GM23338 (cell line): Measurements from ENCODE around the gene EEF1AKMT4. TPM values are rescaled to one million over a fixed set of nuclear protein-coding genes. Genes with fewer than 3 reads are reported as not detected.

ENCODE experiments used
- ATAC-seq: fragments of 200-7000 bp; cut with Tn5 transposase; 3 replicates; pipeline ENCODE4 v1.9.1; 2020
- DNase-seq: peaks from one replicate; pipeline ENCODE4 v3.0.0-alpha.2; 2015; ENCODE audit warnings: low spot score
- H2AFZ ChIP-seq: fragments of 200-600 bp; sonication (generic); 2 replicates; pipeline ENCODE4 v1.8.0; 2016; ENCODE audit warnings: antibody characterized with exemption, mild to moderate bottlenecking, moderate library complexity
- H3F3A ChIP-seq: fragments of 200-600 bp; sonication (generic); replicated peaks from 2 replicates; pipeline ENCODE4 v1.8.0; 2017; ENCODE audit warnings: antibody characterized with exemption, mixed run types, low read depth
- H3K27ac ChIP-seq: fragments of 200-600 bp; sonication (generic); 2 replicates; pipeline ENCODE4 v1.6.1; 2016; ENCODE audit warnings: low read depth
- H3K27me3 ChIP-seq: fragments of 200-600 bp; sonication (generic); 2 replicates; pipeline ENCODE4 v1.8.0; 2016; ENCODE audit warnings: mild to moderate bottlenecking, mixed run types, moderate library complexity; ENCODE audit not compliant: insufficient read depth
- H3K36me3 ChIP-seq: fragments of 200-600 bp; sonication (generic); 2 replicates; pipeline ENCODE4 v1.8.0; 2016; ENCODE audit warnings: mild to moderate bottlenecking; ENCODE audit not compliant: insufficient read depth
- H3K4me1 ChIP-seq: fragments of 200-600 bp; sonication (generic); 2 replicates; pipeline ENCODE4 v1.8.0; 2016; ENCODE audit warnings: mild to moderate bottlenecking, moderate library complexity; ENCODE audit not compliant: insufficient read depth
- H3K4me2 ChIP-seq: fragments of 200-600 bp; sonication (generic); 2 replicates; pipeline ENCODE4 v1.7.1; 2017; ENCODE audit warnings: mixed run types
- H3K4me3 ChIP-seq: fragments of 200-600 bp; sonication (generic); 2 replicates; pipeline ENCODE4 v1.6.1; 2016; ENCODE audit warnings: mixed run types
- H3K79me2 ChIP-seq: fragments of 200-600 bp; sonication (generic); replicated peaks from 2 replicates; pipeline ENCODE4 v1.8.0; 2017; ENCODE audit warnings: mild to moderate bottlenecking; ENCODE audit not compliant: insufficient read depth
- H3K9me2 ChIP-seq: fragments of 200-600 bp; sonication (generic); 2 replicates; pipeline ENCODE4 v1.8.0; 2017; ENCODE audit not compliant: insufficient read depth
- H4K20me1 ChIP-seq: fragments of 200-600 bp; sonication (generic); replicated peaks from 2 replicates; pipeline ENCODE4 v1.8.0; 2017; ENCODE audit warnings: mild to moderate bottlenecking; ENCODE audit not compliant: insufficient read depth
- H3K27ac Mint-ChIP-seq: 2 replicates; pipeline ENCODE4 v1.8.0; 2020; ENCODE audit warnings: inconsistent platforms, mild to moderate bottlenecking, moderate library complexity, mixed read lengths
- H3K27me3 Mint-ChIP-seq: 3 replicates; pipeline ENCODE4 v1.8.0; 2022; ENCODE audit warnings: low read depth, mild to moderate bottlenecking, moderate library complexity, mixed read lengths, inconsistent platforms; ENCODE audit not compliant: insufficient read depth, poor library complexity
- H3K36me3 Mint-ChIP-seq: 3 replicates; pipeline ENCODE4 v1.8.0; 2021; ENCODE audit warnings: low read depth, mild to moderate bottlenecking, inconsistent platforms, moderate library complexity, mixed read lengths
- H3K4me1 Mint-ChIP-seq: 3 replicates; pipeline ENCODE4 v1.8.0; 2020; ENCODE audit warnings: mild to moderate bottlenecking, inconsistent platforms, mixed read lengths
- H3K4me3 Mint-ChIP-seq: 3 replicates; pipeline ENCODE4 v1.8.0; 2021; ENCODE audit warnings: moderate library complexity, mild to moderate bottlenecking, inconsistent platforms, mixed read lengths
- H3K9me3 Mint-ChIP-seq: 3 replicates; pipeline ENCODE4 v1.8.0; 2020; ENCODE audit warnings: moderate library complexity, mild to moderate bottlenecking, inconsistent platforms, mixed read lengths
- EZH2 ChIP-seq: fragments of 200-600 bp; sonication (generic); IDR thresholded peaks from one replicate; pipeline ENCODE4 v1.8.0; 2017; ENCODE audit warnings: antibody characterized with exemption, mild to moderate bottlenecking, low read depth; ENCODE audit not compliant: unreplicated experiment
- EZH2phosphoT487 ChIP-seq: fragments of 200-600 bp; sonication (generic); IDR thresholded peaks from one replicate; pipeline ENCODE4 v1.8.1; 2018; ENCODE audit warnings: antibody characterized with exemption; ENCODE audit not compliant: unreplicated experiment
- JUNB ChIP-seq: IDR thresholded peaks from one replicate; pipeline ENCODE4 v1.6.1; 2016; ENCODE audit warnings: antibody characterized with exemption; ENCODE audit not compliant: unreplicated experiment
- NANOG ChIP-seq: IDR thresholded peaks from 2 replicates; pipeline ENCODE4 v1.6.1; 2016; ENCODE audit warnings: antibody characterized with exemption, borderline replicate concordance
- POLR2AphosphoS5 ChIP-seq: IDR thresholded peaks from 2 replicates; pipeline ENCODE4 v1.6.1; 2016; ENCODE audit warnings: antibody characterized with exemption, low read depth
- STAT1 ChIP-seq: IDR thresholded peaks from one replicate; pipeline ENCODE4 v1.6.1; 2016; ENCODE audit warnings: antibody characterized with exemption; ENCODE audit not compliant: unreplicated experiment
- ZNF114 ChIP-seq: fragments of 250-450 bp; sonication (Bioruptor Pico); IDR thresholded peaks from 2 replicates; pipeline ENCODE4 v1.5.0; 2020; ENCODE audit warnings: mild to moderate bottlenecking, moderate library complexity
- ZNF331 ChIP-seq: fragments of 250-450 bp; sonication (Bioruptor Pico); IDR thresholded peaks from 2 replicates; pipeline ENCODE4 v1.5.0; 2020; ENCODE audit warnings: low read depth, mild to moderate bottlenecking, moderate library complexity
- polyA plus RNA-seq: library from polyadenylated mRNA; unstranded; fragments of >200 nt; fragmentation: Nextera tagmentation; extraction: Ambion mirVana; gene quantifications from 2 replicates; pipeline ENCODE4 v1.2.1, GENCODE V29; 2016
- total RNA-seq: library from RNA; depleted of rRNA; stranded (reverse); fragments of >200 nt; shearing (Covaris generic); gene quantifications from 2 replicates; pipeline ENCODE4 v1.2.3, GENCODE V29; 2014
- TF ChIP-seq, protein P1 (sequence below): IDR thresholded peaks from one replicate; pipeline ENCODE4 v1.6.1; 2018; ENCODE audit warnings: antibody characterized with exemption; ENCODE audit not compliant: unreplicated experiment
- TF ChIP-seq, protein P2 (sequence below): fragments of 250-450 bp; sonication (Bioruptor Pico); IDR thresholded peaks from 2 replicates; pipeline ENCODE4 v1.5.0; 2020; ENCODE audit warnings: mild to moderate bottlenecking, moderate library complexity
- TF ChIP-seq, protein P3 (sequence below): IDR thresholded peaks from 2 replicates; pipeline ENCODE4 v1.6.1; 2016; ENCODE audit warnings: antibody characterized with exemption

The EEF1AKMT4 gene
- total and polyA plus RNA-seq, 2 experiments from 2014 or later: 12.9 to 14.3 TPM

DNA sequence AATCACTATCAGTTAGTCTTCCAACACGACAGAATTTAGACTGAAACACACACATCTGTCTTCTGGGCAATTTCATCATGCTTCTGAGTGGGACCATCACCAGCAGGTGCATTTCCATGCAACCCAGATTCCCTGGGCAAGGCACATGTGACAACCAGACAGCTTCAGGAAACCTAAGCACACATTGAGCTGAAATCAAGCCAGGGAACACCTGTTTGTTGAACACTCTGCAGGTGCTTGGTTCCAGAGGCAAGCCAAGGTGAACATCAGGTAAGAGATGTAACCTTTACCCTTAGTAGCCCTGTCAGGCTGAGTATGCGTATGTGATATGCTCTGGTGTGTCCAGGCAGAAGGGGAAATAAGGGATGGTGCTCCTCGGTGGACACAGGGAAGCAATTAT, 46.3 kb downstream of the EEF1AKMT4 start:
- peaks cover 15% of the 10 kb centered on the region for H3K79me2 ChIP-seq
- peaks cover 7% of the 10 kb centered on the region for H4K20me1 ChIP-seq
- Mint-ChIP-seq H3K9me3 (no peaks in the 10 kb centered on the region), H3K36me3 (peaks cover 14% of the 10 kb centered on the region), H3K4me1 (peaks cover 9% of the 10 kb centered on the region), H3K27me3 (peaks cover 13% of the 10 kb centered on the region), H3K4me3 (no peak overlapping the region), H3K27ac (no peak overlapping the region; the same call in 1 of the 2 replicates)
- H3K27me3 ChIP-seq: no peaks in the 10 kb centered on the region
- ATAC-seq: no peak
- DNase-seq: no peak
- TF ChIP-seq NANOG (no peak), EZH2phosphoT487 (no peak), ZNF114 (no peak), STAT1 (no peak), ZNF331 (CRISPR knock-in tag) (no peak), POLR2AphosphoS5 (no peak), JUNB (no peak), EZH2 (no peak)
- TF ChIP-seq, protein P1, sequence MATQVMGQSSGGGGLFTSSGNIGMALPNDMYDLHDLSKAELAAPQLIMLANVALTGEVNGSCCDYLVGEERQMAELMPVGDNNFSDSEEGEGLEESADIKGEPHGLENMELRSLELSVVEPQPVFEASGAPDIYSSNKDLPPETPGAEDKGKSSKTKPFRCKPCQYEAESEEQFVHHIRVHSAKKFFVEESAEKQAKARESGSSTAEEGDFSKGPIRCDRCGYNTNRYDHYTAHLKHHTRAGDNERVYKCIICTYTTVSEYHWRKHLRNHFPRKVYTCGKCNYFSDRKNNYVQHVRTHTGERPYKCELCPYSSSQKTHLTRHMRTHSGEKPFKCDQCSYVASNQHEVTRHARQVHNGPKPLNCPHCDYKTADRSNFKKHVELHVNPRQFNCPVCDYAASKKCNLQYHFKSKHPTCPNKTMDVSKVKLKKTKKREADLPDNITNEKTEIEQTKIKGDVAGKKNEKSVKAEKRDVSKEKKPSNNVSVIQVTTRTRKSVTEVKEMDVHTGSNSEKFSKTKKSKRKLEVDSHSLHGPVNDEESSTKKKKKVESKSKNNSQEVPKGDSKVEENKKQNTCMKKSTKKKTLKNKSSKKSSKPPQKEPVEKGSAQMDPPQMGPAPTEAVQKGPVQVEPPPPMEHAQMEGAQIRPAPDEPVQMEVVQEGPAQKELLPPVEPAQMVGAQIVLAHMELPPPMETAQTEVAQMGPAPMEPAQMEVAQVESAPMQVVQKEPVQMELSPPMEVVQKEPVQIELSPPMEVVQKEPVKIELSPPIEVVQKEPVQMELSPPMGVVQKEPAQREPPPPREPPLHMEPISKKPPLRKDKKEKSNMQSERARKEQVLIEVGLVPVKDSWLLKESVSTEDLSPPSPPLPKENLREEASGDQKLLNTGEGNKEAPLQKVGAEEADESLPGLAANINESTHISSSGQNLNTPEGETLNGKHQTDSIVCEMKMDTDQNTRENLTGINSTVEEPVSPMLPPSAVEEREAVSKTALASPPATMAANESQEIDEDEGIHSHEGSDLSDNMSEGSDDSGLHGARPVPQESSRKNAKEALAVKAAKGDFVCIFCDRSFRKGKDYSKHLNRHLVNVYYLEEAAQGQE: no peak
- TF ChIP-seq, protein P2, sequence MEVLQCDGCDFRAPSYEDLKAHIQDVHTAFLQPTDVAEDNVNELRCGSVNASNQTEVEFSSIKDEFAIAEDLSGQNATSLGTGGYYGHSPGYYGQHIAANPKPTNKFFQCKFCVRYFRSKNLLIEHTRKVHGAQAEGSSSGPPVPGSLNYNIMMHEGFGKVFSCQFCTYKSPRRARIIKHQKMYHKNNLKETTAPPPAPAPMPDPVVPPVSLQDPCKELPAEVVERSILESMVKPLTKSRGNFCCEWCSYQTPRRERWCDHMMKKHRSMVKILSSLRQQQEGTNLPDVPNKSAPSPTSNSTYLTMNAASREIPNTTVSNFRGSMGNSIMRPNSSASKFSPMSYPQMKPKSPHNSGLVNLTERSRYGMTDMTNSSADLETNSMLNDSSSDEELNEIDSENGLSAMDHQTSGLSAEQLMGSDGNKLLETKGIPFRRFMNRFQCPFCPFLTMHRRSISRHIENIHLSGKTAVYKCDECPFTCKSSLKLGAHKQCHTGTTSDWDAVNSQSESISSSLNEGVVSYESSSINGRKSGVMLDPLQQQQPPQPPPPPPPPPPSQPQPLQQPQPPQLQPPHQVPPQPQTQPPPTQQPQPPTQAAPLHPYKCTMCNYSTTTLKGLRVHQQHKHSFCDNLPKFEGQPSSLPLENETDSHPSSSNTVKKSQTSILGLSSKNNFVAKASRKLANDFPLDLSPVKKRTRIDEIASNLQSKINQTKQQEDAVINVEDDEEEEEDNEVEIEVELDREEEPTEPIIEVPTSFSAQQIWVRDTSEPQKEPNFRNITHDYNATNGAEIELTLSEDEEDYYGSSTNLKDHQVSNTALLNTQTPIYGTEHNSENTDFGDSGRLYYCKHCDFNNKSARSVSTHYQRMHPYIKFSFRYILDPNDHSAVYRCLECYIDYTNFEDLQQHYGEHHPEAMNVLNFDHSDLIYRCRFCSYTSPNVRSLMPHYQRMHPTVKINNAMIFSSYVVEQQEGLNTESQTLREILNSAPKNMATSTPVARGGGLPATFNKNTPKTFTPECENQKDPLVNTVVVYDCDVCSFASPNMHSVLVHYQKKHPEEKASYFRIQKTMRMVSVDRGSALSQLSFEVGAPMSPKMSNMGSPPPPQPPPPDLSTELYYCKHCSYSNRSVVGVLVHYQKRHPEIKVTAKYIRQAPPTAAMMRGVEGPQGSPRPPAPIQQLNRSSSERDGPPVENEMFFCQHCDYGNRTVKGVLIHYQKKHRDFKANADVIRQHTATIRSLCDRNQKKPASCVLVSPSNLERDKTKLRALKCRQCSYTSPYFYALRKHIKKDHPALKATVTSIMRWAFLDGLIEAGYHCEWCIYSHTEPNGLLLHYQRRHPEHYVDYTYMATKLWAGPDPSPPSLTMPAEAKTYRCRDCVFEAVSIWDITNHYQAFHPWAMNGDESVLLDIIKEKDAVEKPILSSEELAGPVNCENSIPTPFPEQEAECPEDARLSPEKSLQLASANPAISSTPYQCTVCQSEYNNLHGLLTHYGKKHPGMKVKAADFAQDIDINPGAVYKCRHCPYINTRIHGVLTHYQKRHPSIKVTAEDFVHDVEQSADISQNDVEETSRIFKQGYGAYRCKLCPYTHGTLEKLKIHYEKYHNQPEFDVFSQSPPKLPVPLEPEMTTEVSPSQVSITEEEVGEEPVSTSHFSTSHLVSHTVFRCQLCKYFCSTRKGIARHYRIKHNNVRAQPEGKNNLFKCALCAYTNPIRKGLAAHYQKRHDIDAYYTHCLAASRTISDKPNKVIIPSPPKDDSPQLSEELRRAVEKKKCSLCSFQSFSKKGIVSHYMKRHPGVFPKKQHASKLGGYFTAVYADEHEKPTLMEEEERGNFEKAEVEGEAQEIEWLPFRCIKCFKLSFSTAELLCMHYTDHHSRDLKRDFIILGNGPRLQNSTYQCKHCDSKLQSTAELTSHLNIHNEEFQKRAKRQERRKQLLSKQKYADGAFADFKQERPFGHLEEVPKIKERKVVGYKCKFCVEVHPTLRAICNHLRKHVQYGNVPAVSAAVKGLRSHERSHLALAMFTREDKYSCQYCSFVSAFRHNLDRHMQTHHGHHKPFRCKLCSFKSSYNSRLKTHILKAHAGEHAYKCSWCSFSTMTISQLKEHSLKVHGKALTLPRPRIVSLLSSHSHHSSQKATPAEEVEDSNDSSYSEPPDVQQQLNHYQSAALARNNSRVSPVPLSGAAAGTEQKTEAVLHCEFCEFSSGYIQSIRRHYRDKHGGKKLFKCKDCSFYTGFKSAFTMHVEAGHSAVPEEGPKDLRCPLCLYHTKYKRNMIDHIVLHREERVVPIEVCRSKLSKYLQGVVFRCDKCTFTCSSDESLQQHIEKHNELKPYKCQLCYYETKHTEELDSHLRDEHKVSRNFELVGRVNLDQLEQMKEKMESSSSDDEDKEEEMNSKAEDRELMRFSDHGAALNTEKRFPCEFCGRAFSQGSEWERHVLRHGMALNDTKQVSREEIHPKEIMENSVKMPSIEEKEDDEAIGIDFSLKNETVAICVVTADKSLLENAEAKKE (CRISPR knock-in tag): no peak
- TF ChIP-seq, protein P3, sequence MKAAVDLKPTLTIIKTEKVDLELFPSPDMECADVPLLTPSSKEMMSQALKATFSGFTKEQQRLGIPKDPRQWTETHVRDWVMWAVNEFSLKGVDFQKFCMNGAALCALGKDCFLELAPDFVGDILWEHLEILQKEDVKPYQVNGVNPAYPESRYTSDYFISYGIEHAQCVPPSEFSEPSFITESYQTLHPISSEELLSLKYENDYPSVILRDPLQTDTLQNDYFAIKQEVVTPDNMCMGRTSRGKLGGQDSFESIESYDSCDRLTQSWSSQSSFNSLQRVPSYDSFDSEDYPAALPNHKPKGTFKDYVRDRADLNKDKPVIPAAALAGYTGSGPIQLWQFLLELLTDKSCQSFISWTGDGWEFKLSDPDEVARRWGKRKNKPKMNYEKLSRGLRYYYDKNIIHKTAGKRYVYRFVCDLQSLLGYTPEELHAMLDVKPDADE: no peak
- peaks cover 2% of the 10 kb centered on the region; the same call in 1 of the 2 replicates for H3F3A ChIP-seq
- H3K4me1 ChIP-seq: peaks cover 7% of the 10 kb centered on the region; the same call in 1 of the 2 replicates
- H3K4me2 ChIP-seq: no peak overlapping the region
- no peak overlapping the region for H3K27ac ChIP-seq
- H3K4me3 ChIP-seq: no peak overlapping the region
- no peak overlapping the region for H2AFZ ChIP-seq
- peaks cover 5% of the 10 kb centered on the region for H3K36me3 ChIP-seq
- no peaks in the 10 kb centered on the region for H3K9me2 ChIP-seq
